H9 (cell line): Measurements from ENCODE around the gene MYO1E. TPM values are rescaled to one million over a fixed set of nuclear protein-coding genes. Genes with fewer than 3 reads are reported as not detected.

Experiments
- DNase-seq: peaks from one replicate; pipeline ENCODE4 v3.0.0-alpha.2; 2017
- H2AFZ ChIP-seq: one replicate; pipeline ENCODE4 v1.6.1; 2013; ENCODE audit warnings: mild to moderate bottlenecking, low read length, control low read depth, moderate library complexity
- H2AK5ac ChIP-seq: 2 replicates; pipeline ENCODE4 v1.6.1; 2013; ENCODE audit warnings: low read length, control low read depth, mixed read lengths; ENCODE audit not compliant: insufficient read length
- H2BK120ac ChIP-seq: one replicate; pipeline ENCODE4 v1.6.1; 2013; ENCODE audit warnings: low read depth, mild to moderate bottlenecking, low read length, control low read depth, inconsistent platforms; ENCODE audit not compliant: poor library complexity, severe bottlenecking
- H2BK12ac ChIP-seq: 2 replicates; pipeline ENCODE4 v1.6.1; 2013; ENCODE audit warnings: low read length, control low read depth, mixed read lengths, low read depth; ENCODE audit not compliant: insufficient read length
- H2BK15ac ChIP-seq: 2 replicates; pipeline ENCODE4 v1.6.1; 2013; ENCODE audit warnings: low read depth, low read length, control low read depth
- H2BK20ac ChIP-seq: one replicate; pipeline ENCODE4 v1.6.1; 2013; ENCODE audit warnings: low read depth, mild to moderate bottlenecking, low read length, control low read depth, inconsistent platforms; ENCODE audit not compliant: poor library complexity, severe bottlenecking
- H2BK5ac ChIP-seq: 2 replicates; pipeline ENCODE4 v1.6.1; 2013; ENCODE audit warnings: low read length, control low read depth, mixed read lengths; ENCODE audit not compliant: insufficient read length
- H3K14ac ChIP-seq: 2 replicates; pipeline ENCODE4 v1.6.1; 2013; ENCODE audit warnings: low read length, control low read depth; ENCODE audit not compliant: insufficient read depth
- H3K18ac ChIP-seq: 2 replicates; pipeline ENCODE4 v1.6.1; 2013; ENCODE audit warnings: low read depth, mild to moderate bottlenecking, mixed read lengths, low read length, control low read depth; ENCODE audit not compliant: insufficient read length
- H3K23ac ChIP-seq: 2 replicates; pipeline ENCODE4 v1.6.1; 2013; ENCODE audit warnings: low read length, control low read depth, mixed read lengths, low read depth; ENCODE audit not compliant: insufficient read length
- H3K23me2 ChIP-seq: 2 replicates; pipeline ENCODE4 v1.6.1; 2013; ENCODE audit warnings: low read depth, mild to moderate bottlenecking, mixed read lengths, low read length, control low read depth; ENCODE audit not compliant: insufficient read length, poor library complexity, severe bottlenecking
- H3K27ac ChIP-seq: 2 replicates; pipeline ENCODE4 v1.5.1; 2013; ENCODE audit warnings: low read length, control low read depth, mixed read lengths, low read depth; ENCODE audit not compliant: insufficient read length
- H3K27me3 ChIP-seq: 2 replicates; pipeline ENCODE4 v1.6.1; 2013; ENCODE audit warnings: low read length, control low read depth, inconsistent platforms; ENCODE audit not compliant: insufficient read depth
- H3K4ac ChIP-seq: 2 replicates; pipeline ENCODE4 v1.6.1; 2013; ENCODE audit warnings: low read depth, mild to moderate bottlenecking, control low read depth, inconsistent platforms, low read length, moderate library complexity
- H3K4me1 ChIP-seq: 2 replicates; pipeline ENCODE4 v1.6.1; 2013; ENCODE audit warnings: low read length, control low read depth, inconsistent platforms; ENCODE audit not compliant: insufficient read depth
- H3K4me2 ChIP-seq: 2 replicates; pipeline ENCODE4 v1.6.1; 2013; ENCODE audit warnings: low read length, control low read depth, mixed read lengths; ENCODE audit not compliant: insufficient read length, insufficient read depth
- H3K56ac ChIP-seq: 2 replicates; pipeline ENCODE4 v1.6.1; 2013; ENCODE audit warnings: low read depth, mild to moderate bottlenecking, mixed read lengths, low read length, control low read depth; ENCODE audit not compliant: insufficient read length
- H3K79me1 ChIP-seq: 2 replicates; pipeline ENCODE4 v1.6.1; 2013; ENCODE audit warnings: low read depth, mild to moderate bottlenecking, moderate library complexity, low read length, control low read depth, inconsistent platforms; ENCODE audit not compliant: insufficient read depth, poor library complexity, severe bottlenecking
- H3K79me2 ChIP-seq: 2 replicates; pipeline ENCODE4 v1.6.1; 2013; ENCODE audit warnings: low read length, control low read depth, inconsistent platforms; ENCODE audit not compliant: insufficient read depth
- H3K9ac ChIP-seq: 2 replicates; pipeline ENCODE4 v1.6.1; 2013; ENCODE audit warnings: low read length, control low read depth, mixed read lengths; ENCODE audit not compliant: insufficient read length; ENCODE audit errors: extremely low read depth
- H3K9me3 ChIP-seq: one replicate; pipeline ENCODE4 v1.6.1; 2013; ENCODE audit warnings: low read depth, low read length, inconsistent platforms; ENCODE audit not compliant: control insufficient read depth
- H3T11ph ChIP-seq: one replicate; pipeline ENCODE4 v1.6.1; 2013; ENCODE audit warnings: mild to moderate bottlenecking, low read length, control low read depth, inconsistent platforms
- H4K20me1 ChIP-seq: one replicate; pipeline ENCODE4 v1.6.1; 2013; ENCODE audit not compliant: control insufficient read depth, insufficient read length, insufficient read depth
- H4K5ac ChIP-seq: 2 replicates; pipeline ENCODE4 v1.6.1; 2013; ENCODE audit warnings: low read depth, mild to moderate bottlenecking, mixed read lengths, low read length, control low read depth; ENCODE audit not compliant: insufficient read length
- H4K8ac ChIP-seq: replicated peaks from 2 replicates; pipeline ENCODE4 v1.6.1; 2013; ENCODE audit warnings: low read length, control low read depth, mixed read lengths, low read depth; ENCODE audit not compliant: insufficient read length
- H4K91ac ChIP-seq: 2 replicates; pipeline ENCODE4 v1.6.1; 2013; ENCODE audit warnings: low read depth, mild to moderate bottlenecking, moderate library complexity, mixed read lengths, low read length, control low read depth; ENCODE audit not compliant: insufficient read length
- H3K27ac Mint-ChIP-seq, 3 experiments: 2 replicates in 2 of 3; 3 replicates in 1 of 3; pipeline ENCODE4 v1.8.0; 2020 to 2021; ENCODE audit warnings: mixed read lengths in 3 of 3, mild to moderate bottlenecking in 1 of 3, moderate library complexity in 1 of 3
- H3K27me3 Mint-ChIP-seq: 2 replicates; pipeline ENCODE4 v1.8.0; 2021; ENCODE audit warnings: low read depth, mild to moderate bottlenecking, moderate library complexity, mixed read lengths
- H3K36me3 Mint-ChIP-seq, 3 experiments: 2 replicates in 2 of 3; 3 replicates in 1 of 3; pipeline ENCODE4 v1.8.0; 2020 to 2021; ENCODE audit warnings: low read depth in 3 of 3, mixed read lengths in 3 of 3; ENCODE audit not compliant: insufficient read depth in 1 of 3
- H3K4me1 Mint-ChIP-seq, 2 experiments: 2 replicates each; pipeline ENCODE4 v1.8.0; 2020; ENCODE audit warnings: mixed read lengths in 2 of 2
- H3K4me3 Mint-ChIP-seq, 2 experiments: 2 replicates in 1 of 2; 3 replicates in 1 of 2; pipeline ENCODE4 v1.8.0; 2020 to 2021; ENCODE audit warnings: mild to moderate bottlenecking in 2 of 2, mixed read lengths in 2 of 2, moderate library complexity in 1 of 2
- H3K9me3 Mint-ChIP-seq, 2 experiments: 2 replicates in 1 of 2; 3 replicates in 1 of 2; pipeline ENCODE4 v1.8.0; 2020; ENCODE audit warnings: mild to moderate bottlenecking in 2 of 2, mixed read lengths in 2 of 2, moderate library complexity in 1 of 2
- CTCF ChIP-seq: fragments of 200-600 bp; sonication (generic); conservative IDR thresholded peaks from 3 replicates; pipeline ENCODE4 v1.8.0; 2021; ENCODE audit warnings: antibody characterized with exemption, mild to moderate bottlenecking
- WGBS: extraction: QIAGEN DNeasy Blood & Tissue Kit; methylation state at CpG from one replicate; pipeline ENCODE4 v1.1.7; 2013; ENCODE audit warnings: missing lambda C conversion rate, low lambda C conversion rate, mixed read lengths; ENCODE audit not compliant: insufficient read length; ENCODE audit errors: extremely low coverage; 5-methylcytosine and 5-hydroxymethylcytosine counted together
- total RNA-seq: library from RNA; stranded (reverse); gene quantifications from 2 replicates; pipeline ENCODE4 v1.2.1, GENCODE V29; 2021

MYO1E gene
- total RNA-seq, 1 experiment from 2014 or later, result 235 TPM

GRCh38 chr15:59166601-59167265 lies 205.9 kb downstream of the MYO1E start:
- H3K9me3 Mint-ChIP-seq, result no peaks in the 10 kb centered on the region
- DNase-seq, result no peak
- Histone ChIP-seq H3T11ph (no peak overlapping the region), H2BK20ac (no peak overlapping the region), H3K9me3 (no peaks in the 10 kb centered on the region), H2BK12ac (no peak overlapping the region), H3K4me1 (no peaks in the 10 kb centered on the region), H4K8ac (no peak overlapping the region), H3K79me1 (no peaks in the 10 kb centered on the region), H3K27me3 (no peaks in the 10 kb centered on the region), H2AFZ (no peak overlapping the region), H3K18ac (no peak overlapping the region), H3K4me2 (no peak overlapping the region), H3K23ac (no peak overlapping the region), H4K5ac (no peak overlapping the region), H3K4ac (no peak overlapping the region), H4K20me1 (no peaks in the 10 kb centered on the region), H3K79me2 (no peaks in the 10 kb centered on the region), H3K27ac (no peak overlapping the region), H3K23me2 (no peaks in the 10 kb centered on the region), H2BK15ac (no peak overlapping the region), H3K56ac (no peak overlapping the region), H3K9ac (no peak overlapping the region), H2AK5ac (no peak overlapping the region), H2BK120ac (no peak overlapping the region), H2BK5ac (peak overlapping the region; percentile 8), H4K91ac (no peak overlapping the region), H3K14ac (no peak overlapping the region)
- no peak for TF ChIP-seq CTCF
- peaks cover 5 to 71% (median 32%) of the 10 kb centered on the region in 3 experiments for H3K36me3 Mint-ChIP-seq
- H3K4me3 Mint-ChIP-seq, result no peak overlapping the region
- peak overlapping the region in 2 of 3 experiments; percentile 67 to 80; a peak in 3 of 7 replicates for H3K27ac Mint-ChIP-seq
- H3K27me3 Mint-ChIP-seq, result no peaks in the 10 kb centered on the region
- peaks cover 5 to 17% of the 10 kb centered on the region in 2 experiments; a peak in 2 of 4 replicates for H3K4me1 Mint-ChIP-seq
- WGBS, result no CpG with 5 or more reads among the region's 11 CpGs
